ENCODE measurements around the gene INTS7. TPM values are rescaled to one million over a fixed set of nuclear protein-coding genes. Genes with fewer than 3 reads are reported as not detected.

INTS7 gene
- total and polyA plus RNA-seq, 2 experiments from 2014 or later, result 10.9 to 34.0 TPM

GRCh38 chr1:211932231-211932932 lies 103.0 kb downstream of the INTS7 start:
- H3K4me2 ChIP-seq, result no peak overlapping the region
- Mint-ChIP-seq H3K36me3 (ENCODE audit: low read depth) (no peaks in the 10 kb centered on the region), H3K4me3 (no peak overlapping the region), H3K27ac (0 out of 2 replicates have a peak overlapping the region, but pooled peaks have one; percentile 67), H3K9me3 (no peaks in the 10 kb centered on the region; the same call in 2 of the 3 replicates), H3K4me1 (peaks cover 37% of the 10 kb centered on the region), H3K27me3 (ENCODE audit: insufficient read depth, low read depth, poor library complexity) (peaks cover 2% of the 10 kb centered on the region)
- H3K36me3 ChIP-seq (ENCODE audit: insufficient read depth), result no peaks in the 10 kb centered on the region
- H3K27me3 ChIP-seq (ENCODE audit: insufficient read depth), result no peaks in the 10 kb centered on the region
- H4K20me1 ChIP-seq (replicated peaks; ENCODE audit: insufficient read depth), result no peaks in the 10 kb centered on the region
- no peak overlapping the region for H3K27ac ChIP-seq (ENCODE audit: low read depth)
- H3K9me2 ChIP-seq (ENCODE audit: insufficient read depth), result no peaks in the 10 kb centered on the region
- H3F3A ChIP-seq (replicated peaks; ENCODE audit: low read depth), result no peaks in the 10 kb centered on the region
- no peak for DNase-seq (ENCODE audit: low spot score)
- H2AFZ ChIP-seq, result no peak overlapping the region
- no peaks in the 10 kb centered on the region for H3K79me2 ChIP-seq (replicated peaks; ENCODE audit: insufficient read depth)
- H3K4me1 ChIP-seq (ENCODE audit: insufficient read depth), result peaks cover 27% of the 10 kb centered on the region
- H3K4me3 ChIP-seq, result no peak overlapping the region
- ATAC-seq, result no peak
- TF ChIP-seq ETS1 (IDR thresholded peaks at IDR 0.05) (no peak), EZH2phosphoT487 (IDR thresholded peaks at IDR 0.05; ENCODE audit: unreplicated experiment) (no peak), CREB1 (CRISPR knock-in tag; IDR thresholded peaks at IDR 0.05; ENCODE audit: low read depth) (no peak), STAT1 (IDR thresholded peaks at IDR 0.05; ENCODE audit: unreplicated experiment) (no peak), POLR2AphosphoS5 (IDR thresholded peaks at IDR 0.05; ENCODE audit: low read depth) (no peak)
- TF ChIP-seq, protein P1, sequence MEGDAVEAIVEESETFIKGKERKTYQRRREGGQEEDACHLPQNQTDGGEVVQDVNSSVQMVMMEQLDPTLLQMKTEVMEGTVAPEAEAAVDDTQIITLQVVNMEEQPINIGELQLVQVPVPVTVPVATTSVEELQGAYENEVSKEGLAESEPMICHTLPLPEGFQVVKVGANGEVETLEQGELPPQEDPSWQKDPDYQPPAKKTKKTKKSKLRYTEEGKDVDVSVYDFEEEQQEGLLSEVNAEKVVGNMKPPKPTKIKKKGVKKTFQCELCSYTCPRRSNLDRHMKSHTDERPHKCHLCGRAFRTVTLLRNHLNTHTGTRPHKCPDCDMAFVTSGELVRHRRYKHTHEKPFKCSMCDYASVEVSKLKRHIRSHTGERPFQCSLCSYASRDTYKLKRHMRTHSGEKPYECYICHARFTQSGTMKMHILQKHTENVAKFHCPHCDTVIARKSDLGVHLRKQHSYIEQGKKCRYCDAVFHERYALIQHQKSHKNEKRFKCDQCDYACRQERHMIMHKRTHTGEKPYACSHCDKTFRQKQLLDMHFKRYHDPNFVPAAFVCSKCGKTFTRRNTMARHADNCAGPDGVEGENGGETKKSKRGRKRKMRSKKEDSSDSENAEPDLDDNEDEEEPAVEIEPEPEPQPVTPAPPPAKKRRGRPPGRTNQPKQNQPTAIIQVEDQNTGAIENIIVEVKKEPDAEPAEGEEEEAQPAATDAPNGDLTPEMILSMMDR (conservative IDR thresholded peaks at IDR 0.05; ENCODE audit: low read depth in 2 of 2), result no peak

DNA sequence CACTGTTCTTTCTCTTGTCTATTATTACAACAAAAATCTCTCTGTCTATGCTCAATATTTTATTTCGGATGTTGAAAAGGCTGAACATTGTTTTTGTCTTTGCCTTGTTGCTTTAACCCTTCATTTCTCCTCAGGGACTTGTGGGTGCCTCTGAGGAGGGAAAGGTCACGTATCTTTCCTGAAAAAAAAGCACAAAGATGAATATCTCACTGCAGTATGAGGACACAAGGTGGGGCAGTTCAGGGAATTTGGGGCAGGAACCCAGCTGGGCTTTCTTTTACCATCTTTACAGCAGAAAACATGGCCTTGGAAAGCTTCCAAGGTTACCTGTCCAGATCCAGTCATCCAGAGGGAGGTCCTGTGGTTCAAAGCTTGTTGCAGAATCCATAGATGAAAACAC lies 105.7 kb downstream of the INTS7 start:
- peak overlapping the region; percentile 52; the same call in 1 of the 2 replicates for H3K27ac Mint-ChIP-seq
- H3K4me2 ChIP-seq, result no peak overlapping the region
- no peak for TF ChIP-seq NANOG (IDR thresholded peaks at IDR 0.05; ENCODE audit: borderline replicate concordance)
- TF ChIP-seq ZNF114 (CRISPR knock-in tag; IDR thresholded peaks at IDR 0.05), result no peak
- TF ChIP-seq, protein P1 (conservative IDR thresholded peaks at IDR 0.05; ENCODE audit: low read depth in 2 of 2), result no peak
- TF ChIP-seq ZNF331 (CRISPR knock-in tag; IDR thresholded peaks at IDR 0.05; ENCODE audit: low read depth), result no peak
- no peak for TF ChIP-seq ZNF462 (CRISPR knock-in tag; IDR thresholded peaks at IDR 0.05)

More for the DNA sequence above, 105.7 kb downstream of the INTS7 start:
- Mint-ChIP-seq H3K27me3 (ENCODE audit: insufficient read depth, low read depth, poor library complexity) (peaks cover 4% of the 10 kb centered on the region), H3K4me3 (no peak overlapping the region), H3K9me3 (no peaks in the 10 kb centered on the region; the same call in 2 of the 3 replicates), H3K4me1 (peaks cover 29% of the 10 kb centered on the region), H3K36me3 (ENCODE audit: low read depth) (no peaks in the 10 kb centered on the region)
- ATAC-seq (no peak), DNase-seq (ENCODE audit: low spot score) (no peak)
- Histone ChIP-seq H3K36me3 (ENCODE audit: insufficient read depth) (no peaks in the 10 kb centered on the region), H3K79me2 (replicated peaks; ENCODE audit: insufficient read depth) (no peaks in the 10 kb centered on the region), H3K27me3 (ENCODE audit: insufficient read depth) (no peaks in the 10 kb centered on the region), H4K20me1 (replicated peaks; ENCODE audit: insufficient read depth) (no peaks in the 10 kb centered on the region), H3K9me2 (ENCODE audit: insufficient read depth) (no peaks in the 10 kb centered on the region), H3K4me1 (ENCODE audit: insufficient read depth) (peaks cover 23% of the 10 kb centered on the region), H3K4me3 (no peak overlapping the region), H2AFZ (peak overlapping the region; percentile 70; the same call in 1 of the 2 replicates), H3F3A (replicated peaks; ENCODE audit: low read depth) (no peaks in the 10 kb centered on the region), H3K27ac (ENCODE audit: low read depth) (no peak overlapping the region)

Measured in GM23338 (cell line).